ENCODE data around the gene OSER1. TPM values are rescaled to one million over a fixed set of nuclear protein-coding genes. Genes with fewer than 3 reads are reported as not detected.
A peak's percentile ranks its signal among the peaks of the same experiment; 100 is the strongest.

The OSER1 gene
- polyA plus RNA-seq, 1 donor (not counting 4 experiments of a cell fraction or from before 2014, with no cell fraction given), result 41.5 TPM

DNA sequence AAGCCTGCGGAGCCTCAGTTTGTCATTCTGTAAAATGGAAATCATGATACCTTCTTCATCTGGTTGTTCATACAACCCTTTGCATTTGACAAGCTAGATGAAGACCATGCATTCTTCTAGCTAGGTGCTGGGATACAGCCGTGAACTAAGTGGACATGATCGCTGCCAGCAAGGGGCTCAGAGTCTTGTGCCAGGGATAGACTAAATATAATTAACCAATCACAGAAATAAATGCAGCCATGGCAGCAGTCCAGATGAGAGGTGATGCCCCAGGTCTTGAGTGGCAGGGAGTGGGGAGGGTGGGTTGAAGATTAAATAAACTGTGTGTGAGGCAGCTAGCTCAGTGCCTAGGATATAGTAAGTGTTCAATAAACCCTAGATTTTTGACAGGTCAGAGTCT is 42.8 kb downstream of the OSER1 start:
- no peak overlapping the region for H3K9ac ChIP-seq (ENCODE audit: control insufficient read depth, extremely low read depth, insufficient read depth, low read length)
- no peak for TF ChIP-seq EZH2 (IDR thresholded peaks at IDR 0.05; ENCODE audit: low read length)
- no peak for TF ChIP-seq CTCF (optimal IDR thresholded peaks at IDR 0.05 in 1 of 3, IDR thresholded peaks at IDR 0.05 in 1 of 3, conservative IDR thresholded peaks at IDR 0.05 in 1 of 3; ENCODE audit: extremely low read depth in 1 of 3, insufficient read depth in 2 of 3, low read length in 3 of 3)

GRCh38 chr20:44166477-44166876 is 44.1 kb downstream of the OSER1 start:
- H3K4me1 ChIP-seq (ENCODE audit: control insufficient read depth, extremely low read depth, insufficient read depth, low read length), result peaks cover 22% of the 10 kb centered on the region
- peak overlapping the region; percentile 54 for H3K4me2 ChIP-seq (ENCODE audit: control insufficient read depth, extremely low read depth, insufficient read depth, low read depth, low read length)
- H3K36me3 ChIP-seq (ENCODE audit: control insufficient read depth in 2 of 2, extremely low read depth in 1 of 2, insufficient read depth in 2 of 2, low read length in 2 of 2), result no peaks in the 10 kb centered on the region
- H3K9me1 ChIP-seq (ENCODE audit: control insufficient read depth, extremely low read depth, insufficient read depth, low read length), result no peaks in the 10 kb centered on the region
- no peak overlapping the region for H3K27ac ChIP-seq (ENCODE audit: control insufficient read depth, insufficient read depth, low read length)
- FAIRE-seq (no peak), DNase-seq (ENCODE audit: low read depth, low spot score) (no peak)
- no peaks in the 10 kb centered on the region for H4K20me1 ChIP-seq (ENCODE audit: control insufficient read depth, extremely low read depth, insufficient read depth, low read length)
- H3K27me3 ChIP-seq (ENCODE audit: control insufficient read depth, extremely low read depth, insufficient read depth, low read length), result no peaks in the 10 kb centered on the region
- H3K9me3 ChIP-seq (ENCODE audit: control insufficient read depth, low read depth, low read length), result no peaks in the 10 kb centered on the region
- no peak overlapping the region for H3K9ac ChIP-seq (ENCODE audit: control insufficient read depth, extremely low read depth, insufficient read depth, low read length)
- H2AFZ ChIP-seq (ENCODE audit: control insufficient read depth, low read length), result no peak overlapping the region
- H3K4me3 ChIP-seq (ENCODE audit: control insufficient read depth in 2 of 3, extremely low read depth in 1 of 3, insufficient read depth in 2 of 3, low read depth in 1 of 3, low read length in 3 of 3), result no peak overlapping the region
- TF ChIP-seq CTCF (optimal IDR thresholded peaks at IDR 0.05 in 1 of 3, IDR thresholded peaks at IDR 0.05 in 1 of 3, conservative IDR thresholded peaks at IDR 0.05 in 1 of 3; ENCODE audit: extremely low read depth in 1 of 3, insufficient read depth in 2 of 3, low read length in 3 of 3) (no peak), EZH2 (IDR thresholded peaks at IDR 0.05; ENCODE audit: low read length) (no peak)
- dilution Hi-C loops (cut with MboI; ENCODE audit: extremely low pct_ligation_motif_present, low sequenced_read_pairs), result no loop called here
- no peaks in the 10 kb centered on the region for H3K79me2 ChIP-seq (ENCODE audit: control insufficient read depth, insufficient read depth, low read length)

More for the DNA sequence above, 42.8 kb downstream of the OSER1 start:
- no peak for DNase-seq (ENCODE audit: low read depth, low spot score)
- Histone ChIP-seq H3K9me3 (ENCODE audit: control insufficient read depth, low read depth, low read length) (no peaks in the 10 kb centered on the region), H3K4me3 (ENCODE audit: control insufficient read depth in 2 of 3, extremely low read depth in 1 of 3, insufficient read depth in 2 of 3, low read depth in 1 of 3, low read length in 3 of 3) (no peak overlapping the region), H3K79me2 (ENCODE audit: control insufficient read depth, insufficient read depth, low read length) (no peaks in the 10 kb centered on the region), H4K20me1 (ENCODE audit: control insufficient read depth, extremely low read depth, insufficient read depth, low read length) (no peaks in the 10 kb centered on the region), H3K36me3 (ENCODE audit: control insufficient read depth in 2 of 2, extremely low read depth in 1 of 2, insufficient read depth in 2 of 2, low read length in 2 of 2) (no peaks in the 10 kb centered on the region), H2AFZ (ENCODE audit: control insufficient read depth, low read length) (no peak overlapping the region), H3K27me3 (ENCODE audit: control insufficient read depth, extremely low read depth, insufficient read depth, low read length) (no peaks in the 10 kb centered on the region), H3K4me2 (ENCODE audit: control insufficient read depth, extremely low read depth, insufficient read depth, low read depth, low read length) (no peak overlapping the region), H3K9me1 (ENCODE audit: control insufficient read depth, extremely low read depth, insufficient read depth, low read length) (no peaks in the 10 kb centered on the region), H3K4me1 (ENCODE audit: control insufficient read depth, extremely low read depth, insufficient read depth, low read length) (peaks cover 25% of the 10 kb centered on the region), H3K27ac (ENCODE audit: control insufficient read depth, insufficient read depth, low read length) (no peak overlapping the region)
- FAIRE-seq, result no peak
- dilution Hi-C loops (cut with MboI; ENCODE audit: extremely low pct_ligation_motif_present, low sequenced_read_pairs), result no loop called here
